ENCODE measurements around the gene APBA3. TPM values are rescaled to one million over a fixed set of nuclear protein-coding genes. Genes with fewer than 3 reads are reported as not detected.

The APBA3 gene
- total and polyA plus RNA-seq, 9 of the 15 experiments (the other 6 are each of a cell fraction or from before 2014, with no cell fraction given): 0.10 to 29.5 (median 11.5) TPM

- TF ChIP-seq, protein P1, sequence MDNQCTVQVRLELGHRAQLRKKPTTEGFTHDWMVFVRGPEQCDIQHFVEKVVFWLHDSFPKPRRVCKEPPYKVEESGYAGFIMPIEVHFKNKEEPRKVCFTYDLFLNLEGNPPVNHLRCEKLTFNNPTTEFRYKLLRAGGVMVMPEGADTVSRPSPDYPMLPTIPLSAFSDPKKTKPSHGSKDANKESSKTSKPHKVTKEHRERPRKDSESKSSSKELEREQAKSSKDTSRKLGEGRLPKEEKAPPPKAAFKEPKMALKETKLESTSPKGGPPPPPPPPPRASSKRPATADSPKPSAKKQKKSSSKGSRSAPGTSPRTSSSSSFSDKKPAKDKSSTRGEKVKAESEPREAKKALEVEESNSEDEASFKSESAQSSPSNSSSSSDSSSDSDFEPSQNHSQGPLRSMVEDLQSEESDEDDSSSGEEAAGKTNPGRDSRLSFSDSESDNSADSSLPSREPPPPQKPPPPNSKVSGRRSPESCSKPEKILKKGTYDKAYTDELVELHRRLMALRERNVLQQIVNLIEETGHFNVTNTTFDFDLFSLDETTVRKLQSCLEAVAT (IDR thresholded peaks at IDR 0.05): peak in 1 of 2 experiments; percentile 34; a peak in 1 of 4 replicates
- no peak for TF ChIP-seq ATF2 (CRISPR knock-in tag; IDR thresholded peaks at IDR 0.05)
- TF ChIP-seq, protein P2, sequence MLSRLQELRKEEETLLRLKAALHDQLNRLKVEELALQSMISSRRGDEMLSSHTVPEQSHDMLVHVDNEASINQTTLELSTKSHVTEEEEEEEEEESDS (CRISPR knock-in tag; IDR thresholded peaks at IDR 0.05): no peak
- TF ChIP-seq CHD4 (IDR thresholded peaks at IDR 0.05; ENCODE audit: insufficient read depth, insufficient replicate concordance, low read depth, low read length, poor library complexity, severe bottlenecking): no peak
- TF ChIP-seq MYC (IDR thresholded peaks at IDR 0.05; ENCODE audit: low read depth, low read length): peak; percentile 94
- no peak; the same call in 1 of the 2 replicates for TF ChIP-seq MYC (CRISPR knock-in tag; IDR thresholded peaks at IDR 0.05; ENCODE audit: borderline replicate concordance, low read depth)
- no peak for TF ChIP-seq EZH2 (IDR thresholded peaks at IDR 0.05; ENCODE audit: borderline replicate concordance, low read depth, low read length)
- TF ChIP-seq ELK3 (CRISPR knock-in tag; IDR thresholded peaks at IDR 0.05): no peak
- no peak for TF ChIP-seq SMAD2 (IDR thresholded peaks at IDR 0.05; ENCODE audit: low read depth, low read length)
- TF ChIP-seq ZNF445 (CRISPR knock-in tag; IDR thresholded peaks at IDR 0.05; ENCODE audit: low read depth): no peak
- no peak for TF ChIP-seq ZNF830 (CRISPR knock-in tag; IDR thresholded peaks at IDR 0.05)
- no peak for TF ChIP-seq PURB (CRISPR knock-in tag; IDR thresholded peaks at IDR 0.05; ENCODE audit: low read depth)
- TF ChIP-seq, protein P3, sequence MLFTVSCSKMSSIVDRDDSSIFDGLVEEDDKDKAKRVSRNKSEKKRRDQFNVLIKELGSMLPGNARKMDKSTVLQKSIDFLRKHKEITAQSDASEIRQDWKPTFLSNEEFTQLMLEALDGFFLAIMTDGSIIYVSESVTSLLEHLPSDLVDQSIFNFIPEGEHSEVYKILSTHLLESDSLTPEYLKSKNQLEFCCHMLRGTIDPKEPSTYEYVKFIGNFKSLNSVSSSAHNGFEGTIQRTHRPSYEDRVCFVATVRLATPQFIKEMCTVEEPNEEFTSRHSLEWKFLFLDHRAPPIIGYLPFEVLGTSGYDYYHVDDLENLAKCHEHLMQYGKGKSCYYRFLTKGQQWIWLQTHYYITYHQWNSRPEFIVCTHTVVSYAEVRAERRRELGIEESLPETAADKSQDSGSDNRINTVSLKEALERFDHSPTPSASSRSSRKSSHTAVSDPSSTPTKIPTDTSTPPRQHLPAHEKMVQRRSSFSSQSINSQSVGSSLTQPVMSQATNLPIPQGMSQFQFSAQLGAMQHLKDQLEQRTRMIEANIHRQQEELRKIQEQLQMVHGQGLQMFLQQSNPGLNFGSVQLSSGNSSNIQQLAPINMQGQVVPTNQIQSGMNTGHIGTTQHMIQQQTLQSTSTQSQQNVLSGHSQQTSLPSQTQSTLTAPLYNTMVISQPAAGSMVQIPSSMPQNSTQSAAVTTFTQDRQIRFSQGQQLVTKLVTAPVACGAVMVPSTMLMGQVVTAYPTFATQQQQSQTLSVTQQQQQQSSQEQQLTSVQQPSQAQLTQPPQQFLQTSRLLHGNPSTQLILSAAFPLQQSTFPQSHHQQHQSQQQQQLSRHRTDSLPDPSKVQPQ (CRISPR knock-in tag; IDR thresholded peaks at IDR 0.05; ENCODE audit: borderline replicate concordance): no peak
- no peak for TF ChIP-seq ZNF444 (CRISPR knock-in tag; IDR thresholded peaks at IDR 0.05)
- no peak for TF ChIP-seq BRF1 (IDR thresholded peaks at IDR 0.05; ENCODE audit: borderline replicate concordance, extremely low read depth, insufficient read length)
These were observed 1.3 kb upstream of the APBA3 start, which contains the start of gene MRPL54 (continued) for GRCh38 chr19:3762501-3763459.
